SK-N-MC (cell line): ENCODE data around the gene AIPL1.

Source experiments
- DNase-seq: peaks from one replicate; pipeline ENCODE4 v3.0.0-alpha.2; 2011; ENCODE audit warnings: low read depth, low spot score
- H3K27ac ChIP-seq: fragments of 200-600 bp; sonication (generic); 2 replicates; pipeline ENCODE4 v1.5.1; 2016; ENCODE audit warnings: mixed run types
- H3K36me3 ChIP-seq: fragments of 200-600 bp; sonication (generic); 2 replicates; pipeline ENCODE4 v1.6.1; 2017; ENCODE audit warnings: antibody characterized with exemption, low read length, mixed read lengths; ENCODE audit not compliant: insufficient read depth
- H3K4me3 ChIP-seq: fragments of 200-600 bp; sonication (generic); 2 replicates; pipeline ENCODE4 v1.5.1; 2016
- H3K9ac ChIP-seq: fragments of 200-600 bp; sonication (generic); 2 replicates; pipeline ENCODE4 v1.8.0; 2017; ENCODE audit warnings: mixed run types, mixed read lengths; ENCODE audit not compliant: insufficient read length
- H3K9me3 ChIP-seq: fragments of 200-600 bp; sonication (generic); 2 replicates; pipeline ENCODE4 v1.6.1; 2017; ENCODE audit warnings: low read depth, mild to moderate bottlenecking, antibody characterized with exemption, low read length, moderate library complexity, mixed read lengths
- EZH2 ChIP-seq: fragments of 200-600 bp; sonication (generic); IDR thresholded peaks from one replicate; pipeline ENCODE4 v1.6.1; 2017; ENCODE audit warnings: antibody characterized with exemption
- FOXP2 ChIP-seq: optimal IDR thresholded peaks from 2 replicates; pipeline ENCODE3; 2011; ENCODE audit warnings: mild to moderate bottlenecking, moderate library complexity; ENCODE audit not compliant: insufficient read depth; ENCODE audit errors: extremely low read length, control extremely low read depth
- POLR2AphosphoS5 ChIP-seq: IDR thresholded peaks from 2 replicates; pipeline ENCODE4 v1.6.1; 2012; ENCODE audit warnings: mild to moderate bottlenecking, low read depth, low read length, borderline replicate concordance

The AIPL1 gene

GRCh38 chr17:6470146-6470718, 35.3 kb upstream of the AIPL1 start:
- TF ChIP-seq POLR2AphosphoS5: no peak
- no peak for TF ChIP-seq EZH2
- no peak for TF ChIP-seq FOXP2

DNA sequence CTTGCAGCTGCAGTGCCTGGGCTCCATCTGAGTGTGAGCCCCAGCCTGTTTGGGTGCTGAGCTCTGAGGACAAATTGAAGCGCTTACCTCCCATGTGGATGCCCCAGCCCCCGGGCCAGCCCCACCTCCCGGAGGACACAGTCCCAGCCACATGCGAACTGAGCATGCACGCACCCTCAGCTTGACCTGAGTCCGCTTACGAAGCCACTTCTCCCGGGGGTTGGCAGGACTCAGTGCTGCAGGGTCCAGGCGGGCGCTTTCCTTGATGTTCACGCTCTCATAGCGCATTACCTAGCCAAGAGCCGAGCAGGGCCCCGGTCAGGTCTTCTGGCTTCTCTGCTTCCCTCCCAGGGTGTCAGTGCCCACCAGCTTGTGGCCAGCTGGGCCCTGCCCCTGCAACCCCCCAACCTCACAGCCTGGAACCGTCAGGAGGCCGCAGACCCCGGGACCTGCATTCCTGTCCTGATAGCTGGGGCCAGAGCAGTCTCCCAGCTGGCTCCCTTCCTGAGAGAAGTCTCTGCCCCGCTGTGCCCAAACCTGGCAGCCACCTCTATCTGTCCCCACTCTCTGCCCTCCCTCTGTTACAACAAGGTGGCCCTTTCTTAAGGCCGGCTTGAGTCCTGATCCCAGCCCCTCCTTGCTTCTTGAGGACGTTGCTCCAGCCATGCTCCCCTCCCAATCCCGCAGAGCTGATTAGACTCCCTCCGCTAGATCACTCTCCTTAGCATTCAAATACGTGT, 33.3 kb upstream of the AIPL1 start:
- Histone ChIP-seq H3K9me3 (no peaks in the 10 kb centered on the region), H3K27ac (no peak overlapping the region), H3K4me3 (no peak overlapping the region), H3K36me3 (no peaks in the 10 kb centered on the region), H3K9ac (no peak overlapping the region)
- DNase-seq: no peak
- TF ChIP-seq FOXP2: no peak
- TF ChIP-seq POLR2AphosphoS5: no peak
- no peak for TF ChIP-seq EZH2

More at GRCh38 chr17:6470146-6470718, 35.3 kb upstream of the AIPL1 start:
- DNase-seq: no peak
- no peak overlapping the region for H3K27ac ChIP-seq
- H3K4me3 ChIP-seq: no peak overlapping the region
- H3K36me3 ChIP-seq: no peaks in the 10 kb centered on the region
- no peak overlapping the region for H3K9ac ChIP-seq
- H3K9me3 ChIP-seq: no peaks in the 10 kb centered on the region

- Histone ChIP-seq H3K9me3 (no peaks in the 10 kb centered on the region), H3K36me3 (no peaks in the 10 kb centered on the region), H3K9ac (no peak overlapping the region), H3K4me3 (no peak overlapping the region), H3K27ac (no peak overlapping the region)
- DNase-seq: no peak
- no peak for TF ChIP-seq FOXP2
- no peak for TF ChIP-seq POLR2AphosphoS5
- no peak for TF ChIP-seq EZH2
Observed at GRCh38 chr17:6467567-6467966, 32.6 kb upstream of the AIPL1 start.

GRCh38 chr17:6465206-6466003, 30.5 kb upstream of the AIPL1 start:
- no peaks in the 10 kb centered on the region for H3K36me3 ChIP-seq
- H3K4me3 ChIP-seq: no peak overlapping the region
- TF ChIP-seq FOXP2 (no peak), POLR2AphosphoS5 (no peak), EZH2 (no peak)
- no peak overlapping the region for H3K27ac ChIP-seq
- no peak overlapping the region for H3K9ac ChIP-seq
- no peak for DNase-seq
- no peaks in the 10 kb centered on the region for H3K9me3 ChIP-seq

- Histone ChIP-seq H3K9ac (no peak overlapping the region), H3K4me3 (no peak overlapping the region), H3K36me3 (no peaks in the 10 kb centered on the region), H3K9me3 (no peaks in the 10 kb centered on the region), H3K27ac (no peak overlapping the region)
- TF ChIP-seq FOXP2 (no peak), POLR2AphosphoS5 (no peak), EZH2 (no peak)
- no peak for DNase-seq
Observed at GRCh38 chr17:6464446-6465041, 29.6 kb upstream of the AIPL1 start.

DNA sequence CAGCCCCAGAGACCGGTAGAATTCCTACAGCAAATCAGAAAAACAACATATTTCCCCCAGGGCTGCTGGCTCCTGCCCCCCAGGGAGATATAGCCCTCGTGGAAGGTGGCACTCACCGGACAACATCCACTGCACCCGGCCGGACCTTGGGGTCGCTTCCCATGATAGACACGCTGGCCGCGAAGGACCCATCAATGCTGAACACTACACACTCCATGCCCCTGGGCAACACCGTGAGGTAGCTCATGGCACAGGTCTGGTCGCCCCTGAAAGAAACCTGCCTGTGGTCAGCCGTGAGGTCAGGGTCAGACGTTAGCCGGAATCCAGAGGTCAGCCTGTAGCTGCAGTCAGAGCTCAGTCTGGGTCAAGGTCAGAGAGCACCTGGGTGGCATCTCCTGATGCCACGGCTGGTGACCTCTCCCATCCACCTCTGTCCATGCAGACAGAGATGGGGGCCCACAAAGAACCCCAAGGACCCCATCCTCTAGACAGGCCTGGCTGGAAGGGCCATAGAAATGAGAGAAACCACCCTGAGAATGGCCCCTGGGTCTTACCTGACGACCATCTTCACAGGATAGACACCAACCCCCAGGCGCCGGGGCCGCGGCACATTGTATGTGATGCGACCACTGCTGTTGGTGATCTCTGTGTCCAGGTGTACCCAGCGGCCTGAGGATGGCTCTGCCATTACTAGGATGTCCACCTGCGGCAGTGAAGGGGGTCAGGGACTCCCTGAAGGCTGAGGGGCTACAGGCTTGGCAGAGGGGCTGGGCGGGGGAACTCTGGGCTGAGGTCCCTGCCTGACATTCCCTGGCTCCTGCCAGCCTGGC, 28.9 kb upstream of the AIPL1 start:
- DNase-seq: no peak
- no peaks in the 10 kb centered on the region for H3K36me3 ChIP-seq
- no peak overlapping the region for H3K9ac ChIP-seq
- H3K27ac ChIP-seq: no peak overlapping the region
- TF ChIP-seq FOXP2 (no peak), POLR2AphosphoS5 (no peak), EZH2 (no peak)
- no peaks in the 10 kb centered on the region for H3K9me3 ChIP-seq
- no peak overlapping the region for H3K4me3 ChIP-seq

- TF ChIP-seq POLR2AphosphoS5: no peak
- TF ChIP-seq FOXP2: no peak
- no peak for TF ChIP-seq EZH2
- Histone ChIP-seq H3K9me3 (no peaks in the 10 kb centered on the region), H3K27ac (no peak overlapping the region), H3K4me3 (no peak overlapping the region), H3K9ac (no peak overlapping the region), H3K36me3 (no peaks in the 10 kb centered on the region)
- no peak for DNase-seq
Observed at GRCh38 chr17:6462692-6463091, 27.8 kb upstream of the AIPL1 start.

DNA sequence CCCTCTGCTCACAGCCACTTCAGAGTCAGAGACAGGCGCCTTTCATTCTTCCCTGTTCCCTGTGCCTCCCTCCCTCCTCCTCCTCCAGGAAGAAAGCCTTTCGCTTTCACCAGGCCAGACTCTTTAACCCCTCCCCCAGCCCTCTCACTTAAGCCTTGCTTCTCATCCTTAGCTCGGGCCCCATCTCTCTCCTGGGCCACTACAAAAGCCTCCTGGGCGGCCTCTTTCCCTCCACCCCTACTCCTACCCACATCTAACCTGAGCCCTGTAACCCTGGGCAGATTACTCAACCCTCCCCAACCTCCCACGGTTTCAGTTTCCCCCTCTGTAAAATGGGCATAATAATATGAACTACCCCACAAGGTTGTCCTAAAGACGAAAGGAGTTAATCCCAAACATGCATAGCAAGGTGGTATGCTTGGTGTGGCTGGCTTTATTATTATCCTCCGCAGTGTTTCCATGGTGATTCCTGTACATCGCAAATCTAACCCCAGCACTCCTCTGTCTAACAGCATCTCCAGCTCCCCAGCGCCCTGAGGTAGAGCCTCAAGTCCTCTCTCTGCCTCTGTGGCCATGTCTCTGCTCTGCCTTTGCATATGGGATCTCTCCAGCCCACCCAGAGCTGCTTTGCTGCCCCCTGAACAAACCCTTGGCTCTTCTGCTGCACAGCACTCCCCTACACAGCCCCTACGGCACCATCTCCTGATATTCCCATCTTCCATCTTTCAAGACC, 27.0 kb upstream of the AIPL1 start:
- DNase-seq: no peak
- H3K9ac ChIP-seq: no peak overlapping the region
- TF ChIP-seq POLR2AphosphoS5: no peak
- H3K36me3 ChIP-seq: no peaks in the 10 kb centered on the region
- no peak overlapping the region for H3K27ac ChIP-seq
- no peaks in the 10 kb centered on the region for H3K9me3 ChIP-seq
- no peak overlapping the region for H3K4me3 ChIP-seq
